Activated B cell treated with CpG ODN at 0.5 μM for 24 hours (primary cell): ENCODE data around the gene MGAT3. TPM values are rescaled to one million over a fixed set of nuclear protein-coding genes. Genes with fewer than 3 reads are reported as not detected.

Experiments used
- ATAC-seq: fragments of 200-7000 bp; cut with Tn5 transposase; one replicate; pipeline ENCODE4 v1.10.0; 2021; ENCODE audit warnings: low read depth, mild to moderate bottlenecking, moderate library complexity
- CTCF ChIA-PET: fragments of 350-600 bp; sonication (Branson Sonifier 250); formaldehyde crosslinking; loops from one replicate; lab custom pipeline; 2021; ENCODE audit warnings: antibody characterized with exemption; lab: Charles Lee
- POLR2A ChIA-PET: fragments of 350-600 bp; sonication (Branson Sonifier 250); formaldehyde crosslinking; loops from one replicate; lab custom pipeline; 2021; ENCODE audit warnings: antibody characterized with exemption; lab: Charles Lee
- DNase-seq: peaks from one replicate; pipeline ENCODE4 v3.0.0; 2022
- H3K27ac Mint-ChIP-seq: one replicate; pipeline ENCODE4 v1.8.0; 2020; ENCODE audit warnings: mixed read lengths
- H3K27me3 Mint-ChIP-seq: one replicate; pipeline ENCODE4 v1.8.0; 2021; ENCODE audit warnings: mixed read lengths
- H3K36me3 Mint-ChIP-seq: one replicate; pipeline ENCODE4 v1.8.0; 2021; ENCODE audit warnings: low read depth, mixed read lengths
- H3K4me1 Mint-ChIP-seq: one replicate; pipeline ENCODE4 v1.8.0; 2021; ENCODE audit warnings: mixed read lengths
- H3K4me3 Mint-ChIP-seq: one replicate; pipeline ENCODE4 v1.8.0; 2020; ENCODE audit warnings: mild to moderate bottlenecking, mixed read lengths
- H3K9me3 Mint-ChIP-seq: one replicate; pipeline ENCODE4 v1.8.0; 2020; ENCODE audit warnings: mixed read lengths
- intact Hi-C: fragments of 100-400 bp; cut with micrococcal nuclease; formaldehyde crosslinking; loops from one replicate; pipeline ENCODE4 v1.15.1; 2024
- total RNA-seq: library from RNA; stranded (reverse); gene quantifications from 2 replicates; pipeline ENCODE4 v1.2.3, GENCODE V29; 2022
- TF ChIP-seq, protein P1 (sequence below): fragments of 200-600 bp; IDR thresholded peaks from one replicate; pipeline ENCODE4 v1.8.0; 2022; ENCODE audit warnings: antibody characterized with exemption, mild to moderate bottlenecking

The MGAT3 gene
- total RNA-seq, 1 donor from 2014 or later = 43.4 TPM

DNA sequence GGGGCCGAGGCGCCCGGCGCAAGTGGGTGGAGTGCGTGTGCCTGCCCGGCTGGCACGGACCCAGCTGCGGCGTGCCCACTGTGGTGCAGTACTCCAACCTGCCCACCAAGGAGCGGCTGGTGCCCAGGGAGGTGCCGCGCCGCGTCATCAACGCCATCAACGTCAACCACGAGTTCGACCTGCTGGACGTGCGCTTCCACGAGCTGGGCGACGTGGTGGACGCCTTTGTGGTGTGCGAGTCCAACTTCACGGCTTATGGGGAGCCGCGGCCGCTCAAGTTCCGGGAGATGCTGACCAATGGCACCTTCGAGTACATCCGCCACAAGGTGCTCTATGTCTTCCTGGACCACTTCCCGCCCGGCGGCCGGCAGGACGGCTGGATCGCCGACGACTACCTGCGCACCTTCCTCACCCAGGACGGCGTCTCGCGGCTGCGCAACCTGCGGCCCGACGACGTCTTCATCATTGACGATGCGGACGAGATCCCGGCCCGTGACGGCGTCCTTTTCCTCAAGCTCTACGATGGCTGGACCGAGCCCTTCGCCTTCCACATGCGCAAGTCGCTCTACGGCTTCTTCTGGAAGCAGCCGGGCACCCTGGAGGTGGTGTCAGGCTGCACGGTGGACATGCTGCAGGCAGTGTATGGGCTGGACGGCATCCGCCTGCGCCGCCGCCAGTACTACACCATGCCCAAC lies 31.2 kb downstream of the MGAT3 start:
- intact Hi-C loops = no loop called here
- TF ChIP-seq, protein P1, sequence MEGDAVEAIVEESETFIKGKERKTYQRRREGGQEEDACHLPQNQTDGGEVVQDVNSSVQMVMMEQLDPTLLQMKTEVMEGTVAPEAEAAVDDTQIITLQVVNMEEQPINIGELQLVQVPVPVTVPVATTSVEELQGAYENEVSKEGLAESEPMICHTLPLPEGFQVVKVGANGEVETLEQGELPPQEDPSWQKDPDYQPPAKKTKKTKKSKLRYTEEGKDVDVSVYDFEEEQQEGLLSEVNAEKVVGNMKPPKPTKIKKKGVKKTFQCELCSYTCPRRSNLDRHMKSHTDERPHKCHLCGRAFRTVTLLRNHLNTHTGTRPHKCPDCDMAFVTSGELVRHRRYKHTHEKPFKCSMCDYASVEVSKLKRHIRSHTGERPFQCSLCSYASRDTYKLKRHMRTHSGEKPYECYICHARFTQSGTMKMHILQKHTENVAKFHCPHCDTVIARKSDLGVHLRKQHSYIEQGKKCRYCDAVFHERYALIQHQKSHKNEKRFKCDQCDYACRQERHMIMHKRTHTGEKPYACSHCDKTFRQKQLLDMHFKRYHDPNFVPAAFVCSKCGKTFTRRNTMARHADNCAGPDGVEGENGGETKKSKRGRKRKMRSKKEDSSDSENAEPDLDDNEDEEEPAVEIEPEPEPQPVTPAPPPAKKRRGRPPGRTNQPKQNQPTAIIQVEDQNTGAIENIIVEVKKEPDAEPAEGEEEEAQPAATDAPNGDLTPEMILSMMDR = no peak
- no peak overlapping the region for H3K4me3 Mint-ChIP-seq
- no peaks in the 10 kb centered on the region for H3K27me3 Mint-ChIP-seq
- ChIA-PET POLR2A (no interaction called here), CTCF (no interaction called here)
- peaks cover 12% of the 10 kb centered on the region for H3K4me1 Mint-ChIP-seq
- no peak overlapping the region for H3K27ac Mint-ChIP-seq
- peaks cover 20% of the 10 kb centered on the region for H3K36me3 Mint-ChIP-seq
- ATAC-seq (no peak), DNase-seq (no peak)
- H3K9me3 Mint-ChIP-seq = no peaks in the 10 kb centered on the region

DNA sequence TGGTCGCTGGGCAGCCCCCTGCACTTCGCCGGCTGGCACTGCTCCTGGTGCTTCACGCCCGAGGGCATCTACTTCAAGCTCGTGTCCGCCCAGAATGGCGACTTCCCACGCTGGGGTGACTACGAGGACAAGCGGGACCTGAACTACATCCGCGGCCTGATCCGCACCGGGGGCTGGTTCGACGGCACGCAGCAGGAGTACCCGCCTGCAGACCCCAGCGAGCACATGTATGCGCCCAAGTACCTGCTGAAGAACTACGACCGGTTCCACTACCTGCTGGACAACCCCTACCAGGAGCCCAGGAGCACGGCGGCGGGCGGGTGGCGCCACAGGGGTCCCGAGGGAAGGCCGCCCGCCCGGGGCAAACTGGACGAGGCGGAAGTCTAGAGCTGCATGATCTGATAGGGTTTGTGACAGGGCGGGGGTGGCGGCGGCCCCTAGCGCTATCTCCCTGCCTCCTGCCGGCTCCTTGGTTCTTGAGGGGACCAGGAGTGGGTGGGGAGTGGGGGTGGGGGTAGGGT lies 31.8 kb downstream of the MGAT3 start:
- intact Hi-C loops = no loop called here
- POLR2A ChIA-PET = interaction anchor here (1.3 to 2.0 kb wide), 2 partner anchors 11 to 31 kb away, joined by 3 to 11 read pairs; partner anchors contain the start of gene ATF4
- no peak overlapping the region for H3K4me3 Mint-ChIP-seq
- peaks cover 20% of the 10 kb centered on the region for H3K36me3 Mint-ChIP-seq
- no peaks in the 10 kb centered on the region for H3K9me3 Mint-ChIP-seq
- CTCF ChIA-PET = interaction anchor here (0.7 to 2.2 kb wide), 2 partner anchors 42 to 52 kb away, joined by 4 to 6 read pairs; no protein-coding TSS in a partner anchor
- TF ChIP-seq, protein P1 = no peak
- DNase-seq = no peak
- peaks cover 19% of the 10 kb centered on the region for H3K4me1 Mint-ChIP-seq
- no peak for ATAC-seq
- no peak overlapping the region for H3K27ac Mint-ChIP-seq
- H3K27me3 Mint-ChIP-seq = no peaks in the 10 kb centered on the region

DNA sequence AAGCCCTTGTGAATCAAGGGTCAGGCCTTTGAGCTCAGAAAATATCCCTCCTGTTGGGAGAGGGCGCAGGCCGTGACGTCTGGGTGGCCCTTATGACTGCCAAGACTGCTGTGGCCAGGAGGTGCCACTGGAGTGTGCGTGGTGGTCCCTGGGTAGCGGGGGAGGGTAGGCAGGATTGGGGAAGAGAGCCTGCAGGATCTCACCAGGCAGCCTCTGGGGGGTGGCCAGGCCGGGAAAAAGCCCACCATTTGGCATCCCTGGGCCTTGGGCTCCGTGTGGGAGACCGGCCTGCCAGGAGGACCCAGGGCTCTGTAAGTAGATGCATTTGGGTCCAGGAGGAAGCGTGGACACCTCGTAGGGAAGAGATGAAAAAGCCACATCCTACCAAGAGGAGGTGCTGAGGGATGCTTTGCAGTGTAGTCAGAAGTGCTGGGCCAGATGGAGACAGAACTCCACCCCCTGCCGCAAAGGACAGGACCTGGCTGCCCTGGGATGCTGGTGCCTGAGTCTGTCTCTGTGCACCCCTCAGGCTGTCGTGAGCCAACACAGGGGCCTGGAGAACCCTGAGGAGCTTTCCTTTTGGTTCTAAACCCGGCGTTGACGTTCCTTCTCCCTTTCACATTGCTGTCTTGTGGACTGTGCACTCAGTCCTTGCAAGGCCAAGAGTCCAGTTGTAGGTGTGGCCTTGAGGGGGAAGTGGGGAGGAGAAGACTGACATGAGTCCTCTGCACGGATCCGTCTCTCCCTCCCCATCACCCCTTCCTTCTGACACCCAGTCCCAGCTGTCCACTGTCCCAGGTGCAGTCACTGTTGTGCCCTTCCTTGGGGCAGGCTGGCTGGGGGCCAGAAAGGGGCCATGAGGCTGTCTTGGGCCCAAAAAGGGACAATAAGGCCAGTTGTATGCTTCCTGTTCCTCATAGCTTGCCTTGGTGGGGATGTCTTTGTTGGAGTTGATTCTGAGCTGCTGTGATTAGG lies 32.6 kb downstream of the MGAT3 start:
- Mint-ChIP-seq H3K9me3 (no peaks in the 10 kb centered on the region), H3K27ac (peak overlapping the region; percentile 13), H3K36me3 (peaks cover 20% of the 10 kb centered on the region), H3K4me3 (peak overlapping the region; percentile 17), H3K27me3 (no peaks in the 10 kb centered on the region), H3K4me1 (peaks cover 19% of the 10 kb centered on the region)
- intact Hi-C loops = loop anchor here (1.0 to 2.0 kb wide), 4 partner anchors 13 to 43 kb away; partner anchors contain the start of genes ATF4, MIEF1 and RPS19BP1
- TF ChIP-seq, protein P1 = no peak
- ChIA-PET POLR2A (interaction anchor here (0.6 to 2.6 kb wide), 13 partner anchors 12 to 1532 kb away, joined by 3 to 11 read pairs (median 3); partner anchors contain the start of genes ATF4, MIEF1, RPL3 and TAB1), CTCF (interaction anchor here (0.7 to 2.2 kb wide), 4 partner anchors 40 to 52 kb away, joined by 4 to 6 read pairs (median 6); no protein-coding TSS in a partner anchor)
- DNase-seq (no peak), ATAC-seq (no peak)

DNA sequence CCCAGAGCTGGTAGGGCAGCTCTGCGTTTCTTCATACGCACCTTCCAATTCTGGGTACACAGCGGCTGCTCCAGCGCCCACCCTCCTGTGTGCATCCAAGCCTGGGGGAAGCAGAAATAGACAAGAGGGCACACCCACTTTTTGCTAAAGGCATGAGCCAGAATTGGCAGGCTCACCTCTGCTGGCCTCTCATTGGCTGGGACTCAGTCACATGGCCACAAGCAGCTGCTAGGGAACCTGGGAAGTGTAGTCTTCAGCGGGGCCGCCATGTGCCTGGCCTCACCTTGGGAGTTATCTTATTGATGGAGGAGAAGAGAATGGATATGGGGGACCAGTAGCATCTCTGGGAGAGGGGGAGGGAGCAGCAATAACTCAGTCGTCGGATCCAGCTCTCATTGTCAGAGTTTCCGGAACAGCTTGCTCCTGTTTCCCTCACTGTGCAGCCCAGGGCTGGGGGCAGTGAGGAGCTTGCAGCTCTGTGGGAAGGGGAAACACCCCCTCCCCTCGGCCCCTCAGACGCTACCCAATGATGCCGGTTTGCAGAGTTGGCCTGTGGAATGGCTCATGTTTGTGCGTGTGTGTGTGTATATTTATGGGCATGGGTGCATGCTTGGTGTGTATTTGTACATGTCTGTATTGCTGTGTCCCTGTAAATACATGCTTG lies 33.5 kb downstream of the MGAT3 start:
- Mint-ChIP-seq H3K27me3 (no peaks in the 10 kb centered on the region), H3K27ac (peak overlapping the region; percentile 13), H3K4me3 (peak overlapping the region; percentile 17), H3K9me3 (no peaks in the 10 kb centered on the region), H3K4me1 (peaks cover 23% of the 10 kb centered on the region), H3K36me3 (peaks cover 20% of the 10 kb centered on the region)
- intact Hi-C loops = loop anchor here (1.0 to 2.0 kb wide), 4 partner anchors 12 to 43 kb away; partner anchors contain the start of genes ATF4, MIEF1 and RPS19BP1
- POLR2A ChIA-PET = interaction anchor here (0.6 to 2.6 kb wide), 13 partner anchors 12 to 1531 kb away, joined by 3 to 11 read pairs (median 3); partner anchors contain the start of genes ATF4, MIEF1, RPL3 and TAB1
- CTCF ChIA-PET = interaction anchor here (1.1 to 2.2 kb wide), 4 partner anchors 20 to 53 kb away, joined by 3 to 6 read pairs (median 6); no protein-coding TSS in a partner anchor
- peak; percentile 55 for DNase-seq
- peak; percentile 99 for ATAC-seq
- TF ChIP-seq, protein P1 = no peak
